Measurements from ENCODE around the gene SIGLEC15. TPM values are rescaled to one million over a fixed set of nuclear protein-coding genes. Genes with fewer than 3 reads are reported as not detected.
"Not testable (repeated sequence)": the region's sequence is repeated elsewhere in the genome, so short reads cannot be mapped to it uniquely, and the experiment has no call there.

Gene SIGLEC15
- total RNA-seq, 2 donors from 2014 or later = not detected

DNA sequence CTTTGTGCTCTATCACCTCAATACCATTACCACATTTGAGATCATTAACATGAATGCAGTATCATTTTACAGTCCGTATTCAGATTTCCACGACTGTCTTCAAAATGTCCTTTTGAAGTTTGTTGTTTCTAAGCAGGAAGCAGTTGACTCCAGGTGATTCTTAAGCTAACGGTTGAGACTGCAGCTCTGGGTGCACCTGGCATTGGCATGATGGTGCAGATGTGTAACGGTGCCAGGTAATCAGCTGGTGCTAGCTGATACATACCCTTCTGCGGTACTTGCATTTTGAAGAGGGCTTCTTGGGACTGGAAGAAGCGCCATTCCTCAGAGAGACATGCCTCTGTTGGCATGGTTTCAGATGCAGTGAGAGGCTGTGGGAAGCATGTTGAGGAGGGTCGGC, 19.5 kb downstream of the SIGLEC15 start:
- intact Hi-C loops (cut with DNase I) = no loop called here
- no peak for DNase-seq
- no peaks in the 10 kb centered on the region for H3K4me1 ChIP-seq
- no peaks in the 10 kb centered on the region for H3K36me3 ChIP-seq
- H3K27ac ChIP-seq = no peak overlapping the region
- no peaks in the 10 kb centered on the region for H3K9me3 ChIP-seq
- no peak overlapping the region for H3K4me3 ChIP-seq
- no peaks in the 10 kb centered on the region for H3K27me3 ChIP-seq
- H3K9ac ChIP-seq (ENCODE audit: low read depth in 2 of 2, low read length in 2 of 2) = no peak overlapping the region
- TF ChIP-seq CTCF (IDR thresholded peaks at IDR 0.05) = no peak

GRCh38 chr18:45845410-45845809, 19.9 kb downstream of the SIGLEC15 start:
- no peaks in the 10 kb centered on the region for H3K36me3 ChIP-seq
- H3K27me3 ChIP-seq = no peaks in the 10 kb centered on the region
- no peak overlapping the region for H3K9ac ChIP-seq (ENCODE audit: low read depth in 2 of 2, low read length in 2 of 2)
- intact Hi-C loops (cut with DNase I) = no loop called here
- H3K27ac ChIP-seq = no peak overlapping the region
- TF ChIP-seq CTCF (IDR thresholded peaks at IDR 0.05) = no peak
- H3K4me3 ChIP-seq = no peak overlapping the region
- no peaks in the 10 kb centered on the region for H3K9me3 ChIP-seq
- no peaks in the 10 kb centered on the region for H3K4me1 ChIP-seq
- no peak for DNase-seq

DNA sequence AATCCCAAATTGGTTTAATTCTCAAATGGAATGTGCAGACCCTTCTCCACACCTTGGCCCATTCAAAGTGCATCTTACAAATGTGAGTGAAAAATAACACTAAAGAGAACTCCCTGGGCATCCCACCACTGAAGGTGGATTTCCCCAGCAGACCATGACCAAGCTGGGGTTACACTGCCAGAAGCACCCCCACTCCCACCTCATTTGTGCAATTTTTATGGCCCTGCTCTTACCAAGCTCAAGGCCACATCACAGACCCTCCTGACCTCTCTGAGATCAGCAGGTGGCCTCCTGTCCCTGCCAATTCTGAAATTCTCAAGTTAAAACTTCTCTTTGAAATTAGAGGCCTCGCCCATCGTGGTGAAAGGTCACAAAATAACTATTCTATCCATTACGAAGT, 21.6 kb downstream of the SIGLEC15 start:
- Histone ChIP-seq H3K4me1 (no peaks in the 10 kb centered on the region), H3K36me3 (no peaks in the 10 kb centered on the region), H3K27me3 (no peaks in the 10 kb centered on the region), H3K27ac (no peak overlapping the region), H3K4me3 (no peak overlapping the region), H3K9ac (ENCODE audit: low read depth in 2 of 2, low read length in 2 of 2) (no peak overlapping the region), H3K9me3 (no peaks in the 10 kb centered on the region)
- no peak for TF ChIP-seq CTCF (IDR thresholded peaks at IDR 0.05)
- DNase-seq = no peak
- intact Hi-C loops (cut with DNase I) = no loop called here

DNA sequence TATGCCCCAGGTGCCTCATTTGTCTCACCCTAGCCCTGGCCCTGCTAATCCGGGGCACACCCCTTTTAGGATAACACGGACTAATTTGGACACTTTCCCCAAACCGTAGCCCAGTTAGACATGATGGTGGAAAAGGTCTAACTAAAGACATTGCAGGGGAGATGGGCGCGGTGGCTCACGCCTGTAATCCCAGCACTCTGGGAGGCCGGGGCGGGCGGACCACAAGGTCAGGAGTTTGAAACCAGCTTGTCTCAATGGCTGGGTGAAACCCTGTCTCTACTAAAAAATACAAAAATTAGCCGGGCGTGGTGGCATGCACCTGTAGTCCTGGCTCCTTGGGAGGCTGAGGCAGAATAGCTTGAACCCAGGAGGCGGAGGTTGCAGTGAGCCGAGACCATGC, 23.2 kb downstream of the SIGLEC15 start:
- H3K9me3 ChIP-seq; DNase-seq; H3K27me3 ChIP-seq; H3K4me3 ChIP-seq; intact Hi-C loops (cut with DNase I); H3K27ac ChIP-seq; H3K36me3 ChIP-seq; H3K9ac ChIP-seq (ENCODE audit: low read depth in 2 of 2, low read length in 2 of 2); H3K4me1 ChIP-seq: not testable (repeated sequence)

DNA sequence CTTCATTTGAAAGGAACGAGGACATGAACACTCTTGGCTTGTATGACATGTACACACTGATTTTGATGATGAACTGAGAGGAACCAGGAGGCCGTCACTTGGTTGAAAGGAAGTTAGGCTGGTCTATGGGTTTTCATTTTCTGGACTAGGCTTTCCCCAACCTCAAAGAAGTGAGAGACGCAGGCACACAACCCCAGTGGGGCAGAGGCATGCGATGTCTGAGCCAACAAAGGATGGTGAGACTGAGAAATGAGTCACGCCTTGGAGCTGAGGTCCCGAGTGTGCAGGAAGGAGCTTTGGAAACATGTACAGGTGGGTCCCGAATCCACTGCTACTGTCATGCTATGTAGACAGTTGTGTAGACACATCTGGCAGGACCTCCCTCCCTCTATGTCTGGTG, 24.1 kb downstream of the SIGLEC15 start:
- intact Hi-C loops (cut with DNase I) = no loop called here
- no peak overlapping the region for H3K4me3 ChIP-seq
- no peak for TF ChIP-seq CTCF (IDR thresholded peaks at IDR 0.05)
- H3K9ac ChIP-seq (ENCODE audit: low read depth in 2 of 2, low read length in 2 of 2) = no peak overlapping the region
- H3K27ac ChIP-seq = no peak overlapping the region
- H3K27me3 ChIP-seq = no peaks in the 10 kb centered on the region
- no peaks in the 10 kb centered on the region for H3K4me1 ChIP-seq
- H3K36me3 ChIP-seq = no peaks in the 10 kb centered on the region
- DNase-seq = no peak
- H3K9me3 ChIP-seq = no peaks in the 10 kb centered on the region

- no peak for TF ChIP-seq CTCF (IDR thresholded peaks at IDR 0.05)
- intact Hi-C loops (cut with DNase I) = no loop called here
- DNase-seq = no peak
- H3K9me3 ChIP-seq = no peaks in the 10 kb centered on the region
- no peaks in the 10 kb centered on the region for H3K27me3 ChIP-seq
- H3K27ac ChIP-seq = no peak overlapping the region
- no peaks in the 10 kb centered on the region for H3K36me3 ChIP-seq
- no peak overlapping the region for H3K9ac ChIP-seq (ENCODE audit: low read depth in 2 of 2, low read length in 2 of 2)
- no peak overlapping the region for H3K4me3 ChIP-seq
- no peaks in the 10 kb centered on the region for H3K4me1 ChIP-seq
Measured at GRCh38 chr18:45850021-45850420, 24.5 kb downstream of the SIGLEC15 start.
